A549 (cell line): Measurements from ENCODE around the gene PRRC1. TPM values are rescaled to one million over a fixed set of nuclear protein-coding genes. Genes with fewer than 3 reads are reported as not detected.

ENCODE experiments used
- ATAC-seq, 2 experiments: fragments of 200-7000 bp in 1 of 2; fragments of >200 bp in 1 of 2; cut with Nextera tagmentation in 1 of 2; cut with Tn5 transposase in 1 of 2; 3 replicates each; pipeline versions ENCODE4 v1.8.0 to v1.9.1; 2018 to 2020; ENCODE audit warnings: mild to moderate bottlenecking in 1 of 2, moderate library complexity in 1 of 2
- CTCF ChIA-PET: fragments of 300-600 bp; sonication (Branson Sonifier 250); formaldehyde crosslinking; extraction: SDS; loops from one replicate; lab custom pipeline; 2021; ENCODE audit warnings: antibody characterized with exemption, inconsistent platforms; lab: Yijun Ruan, JAX
- POLR2A ChIA-PET: fragments of 350-600 bp; formaldehyde crosslinking; extraction: SDS; loops from one replicate; lab custom pipeline; 2021; ENCODE audit warnings: antibody characterized with exemption, inconsistent platforms; lab: Yijun Ruan, JAX
- DNase-seq, 2 experiments: peaks; one replicate each; pipeline versions ENCODE4 v3.0.0 to v3.0.0-alpha.2; 2011 to 2016; ENCODE audit warnings: low read depth in 1 of 2, low spot score in 1 of 2
- FAIRE-seq: peaks from 2 replicates; lab custom pipeline; 2011; peaks lifted over from hg19 to GRCh38; lab: Jason Lieb, UNC
- H3K27ac ChIP-seq, 2 experiments: fragments of >200 bp; sonication (Bioruptor Twin); formaldehyde crosslinking; 3 replicates each; pipeline ENCODE4 v1.5.1; 2016 to 2017
- H3K4me1 ChIP-seq: fragments of >200 bp; sonication (Bioruptor Twin); formaldehyde crosslinking; 3 replicates; pipeline ENCODE4 v1.6.1; 2016
- H3K4me2 ChIP-seq: fragments of >200 bp; sonication (Bioruptor Twin); formaldehyde crosslinking; 3 replicates; pipeline ENCODE4 v1.6.1; 2016
- H3K4me3 ChIP-seq: fragments of >200 bp; sonication (Bioruptor Twin); formaldehyde crosslinking; 3 replicates; pipeline ENCODE4 v1.5.1; 2016
- H3K9me3 ChIP-seq: fragments of >200 bp; sonication (Bioruptor Twin); formaldehyde crosslinking; 3 replicates; pipeline ENCODE4 v1.6.1; 2016
- BCL3 ChIP-seq: fragments of >200 bp; sonication (Bioruptor Twin); formaldehyde crosslinking; IDR thresholded peaks from 3 replicates; pipeline ENCODE4 v1.6.1; 2016
- BHLHE40 ChIP-seq: IDR thresholded peaks from 2 replicates; pipeline ENCODE4 v1.6.1; 2012; ENCODE audit warnings: low read depth, low read length, inconsistent platforms
- ELK1 ChIP-seq: fragments of 150-350 bp; IDR thresholded peaks from 2 replicates; pipeline ENCODE4 v1.6.1; 2014; ENCODE audit warnings: low read depth, mild to moderate bottlenecking, low read length
- FOSB ChIP-seq: fragments of 250-450 bp; sonication (Bioruptor Pico); IDR thresholded peaks from 2 replicates; pipeline ENCODE4 v1.5.0; 2020; ENCODE audit warnings: mild to moderate bottlenecking, moderate library complexity
- FOSL2 ChIP-seq, 2 experiments: fragments of 450-650 bp in 1 of 2; fragments of >200 bp in 1 of 2; sonication (Bioruptor Twin) in 1 of 2; formaldehyde crosslinking; IDR thresholded peaks; 2 replicates each; pipeline versions ENCODE4 v1.5.0 to v1.6.1; 2016 to 2020; ENCODE audit warnings: mild to moderate bottlenecking in 1 of 2, moderate library complexity in 1 of 2
- HMGXB4 ChIP-seq: fragments of 250-450 bp; sonication (Bioruptor Pico); IDR thresholded peaks from 2 replicates; pipeline ENCODE4 v1.5.0; 2021; ENCODE audit warnings: mild to moderate bottlenecking, moderate library complexity, borderline replicate concordance
- HOXB13 ChIP-seq: fragments of 250-450 bp; sonication (Bioruptor Pico); IDR thresholded peaks from 2 replicates; pipeline ENCODE4 v1.5.0; 2020; ENCODE audit warnings: low read depth, mild to moderate bottlenecking, moderate library complexity
- JUN ChIP-seq, 2 experiments: fragments of >200 bp; sonication (Bioruptor Twin); formaldehyde crosslinking; IDR thresholded peaks; 2 replicates in 1 of 2; 3 replicates in 1 of 2; pipeline ENCODE4 v1.6.1; 2016 to 2017
- MAX ChIP-seq: IDR thresholded peaks from 2 replicates; pipeline ENCODE4 v1.6.1; 2012
- MYC ChIP-seq: IDR thresholded peaks from 2 replicates; pipeline ENCODE4 v1.6.1; 2012; ENCODE audit warnings: mild to moderate bottlenecking, inconsistent platforms, low read length, improper control_type of control experiment, borderline replicate concordance
- PBX3 ChIP-seq: IDR thresholded peaks from 2 replicates; pipeline ENCODE4 v1.6.1; 2012
- POLR2AphosphoS2 ChIP-seq: conservative IDR thresholded peaks from 2 replicates; pipeline ENCODE4 v1.6.1; 2012; ENCODE audit warnings: low read length, improper control_type of control experiment, inconsistent platforms
- RAD21 ChIP-seq, 2 experiments: fragments of >200 bp in 1 of 2; sonication (Bioruptor Twin) in 1 of 2; formaldehyde crosslinking in 1 of 2; IDR thresholded peaks in 1 of 2; conservative IDR thresholded peaks in 1 of 2; 2 replicates in 1 of 2; 3 replicates in 1 of 2; pipeline ENCODE4 v1.6.1; 2012 to 2018; ENCODE audit warnings: inconsistent platforms in 1 of 2
- ZC3H11A ChIP-seq: fragments of 450-650 bp; IDR thresholded peaks from 2 replicates; pipeline ENCODE4 v1.6.1; 2014; ENCODE audit warnings: antibody characterized with exemption, mild to moderate bottlenecking
- WGBS: methylation state at CpG from one replicate; pipeline ENCODE4 v1.1.6; 2017; ENCODE audit errors: missing lambda C conversion rate; 5-methylcytosine and 5-hydroxymethylcytosine counted together
- polyA plus RNA-seq, 4 experiments: library from polyadenylated mRNA; depleted of rRNA in 3 of 4; stranded (reverse); fragments of >200 nt; fragmentation: RNase III in 1 of 4; extraction: RNeasy Plus Mini Kit Qiagen cat#74134 plus additional on column Dnase treatment in 1 of 4; gene quantifications; 2 replicates in 3 of 4; 3 replicates in 1 of 4; pipeline ENCODE4 v1.2.3, GENCODE V29; 2011 to 2017

The PRRC1 gene
- polyA plus RNA-seq, 2 of the 4 experiments (the other 2 are of a cell fraction): 40.7 to 82.2 TPM

GRCh38 chr5:127586066-127586770, 68.8 kb downstream of the PRRC1 start:
- FAIRE-seq: no peak
- Histone ChIP-seq H3K4me2 (peak overlapping the region; percentile 38), H3K4me1 (peaks cover 10% of the 10 kb centered on the region; the same call in 1 of the 3 replicates), H3K9me3 (no peaks in the 10 kb centered on the region), H3K27ac (no peak overlapping the region), H3K4me3 (no peak overlapping the region)
- no peak for DNase-seq
- 0 out of 6 replicates have a peak, but pooled peaks have one; percentile 28 to 48 for ATAC-seq
- POLR2A ChIA-PET: no interaction called here
- 47% methylated on average over 5 of the region's 5 CpGs for WGBS
- no peak for TF ChIP-seq ELK1
- no peak for TF ChIP-seq POLR2AphosphoS2
- CTCF ChIA-PET: interaction anchor here (0.8 kb wide), 1 partner anchor 11 kb away, joined by 3 read pairs; no protein-coding TSS in a partner anchor

- POLR2A ChIA-PET: no interaction called here
Observed at GRCh38 chr5:127586811-127587210, 69.4 kb downstream of the PRRC1 start.

More at GRCh38 chr5:127586811-127587210, 69.4 kb downstream of the PRRC1 start:
- Histone ChIP-seq H3K27ac (no peak overlapping the region), H3K4me1 (peaks cover 10% of the 10 kb centered on the region; the same call in 1 of the 3 replicates), H3K9me3 (no peaks in the 10 kb centered on the region), H3K4me2 (peak overlapping the region; percentile 38; the same call in 1 of the 3 replicates), H3K4me3 (no peak overlapping the region)
- TF ChIP-seq HOXB13 (CRISPR knock-in tag) (no peak), FOSB (no peak), PBX3 (no peak), MYC (no peak), BHLHE40 (no peak), FOSL2 (IDR thresholded peaks at IDR 0.05) (no peak), FOSL2 (CRISPR knock-in tag; IDR thresholded peaks at IDR 0.05) (no peak), MAX (no peak), BCL3 (no peak), ZC3H11A (no peak), HMGXB4 (CRISPR knock-in tag) (no peak), RAD21 (conservative IDR thresholded peaks at IDR 0.05 in 1 of 2, IDR thresholded peaks at IDR 0.05 in 1 of 2) (no peak), JUN (IDR thresholded peaks at IDR 0.05) (no peak)
- CTCF ChIA-PET: no interaction called here
- FAIRE-seq (peak; percentile 7), DNase-seq (no peak), ATAC-seq (no peak)
